ENCODE measurements around the gene ZNF488. TPM values are rescaled to one million over a fixed set of nuclear protein-coding genes. Genes with fewer than 3 reads are reported as not detected.
"Not testable (repeated sequence)": the region's sequence is repeated elsewhere in the genome, so short reads cannot be mapped to it uniquely, and the experiment has no call there.

The ZNF488 gene
- total RNA-seq, 1 donor from 2014 or later, result 0.41 TPM

DNA sequence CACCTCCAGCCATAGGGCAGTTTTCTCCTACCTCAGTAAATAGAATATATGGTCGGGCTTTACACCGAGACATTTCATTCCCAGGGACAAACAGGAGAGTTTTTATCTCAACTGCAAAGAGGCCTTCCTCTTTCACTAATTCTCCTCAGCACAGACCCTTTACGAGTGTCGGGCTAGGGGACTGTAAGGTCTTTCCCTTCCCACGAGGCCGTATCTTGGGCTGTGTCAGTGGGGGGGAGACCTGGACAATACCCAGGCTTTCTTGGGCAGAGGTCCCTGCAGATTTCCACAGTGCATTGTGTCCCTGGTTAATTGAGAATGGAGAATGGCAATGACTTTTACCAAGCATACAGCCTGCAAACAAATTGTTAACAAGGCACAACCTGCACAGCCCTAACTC, 13.2 kb upstream of the ZNF488 start:
- Mint-ChIP-seq H3K4me3 (ENCODE audit: unreplicated experiment) (no peak overlapping the region), H3K36me3 (ENCODE audit: low read depth, unreplicated experiment) (no peaks in the 10 kb centered on the region), H3K4me1 (ENCODE audit: unreplicated experiment) (peaks cover 3% of the 10 kb centered on the region), H3K27me3 (ENCODE audit: unreplicated experiment) (peaks cover 3% of the 10 kb centered on the region), H3K9me3 (ENCODE audit: unreplicated experiment) (no peaks in the 10 kb centered on the region), H3K27ac (ENCODE audit: unreplicated experiment) (no peak overlapping the region)
- DNase-seq (ENCODE audit: low spot score), result no peak
- TF ChIP-seq, protein P1, sequence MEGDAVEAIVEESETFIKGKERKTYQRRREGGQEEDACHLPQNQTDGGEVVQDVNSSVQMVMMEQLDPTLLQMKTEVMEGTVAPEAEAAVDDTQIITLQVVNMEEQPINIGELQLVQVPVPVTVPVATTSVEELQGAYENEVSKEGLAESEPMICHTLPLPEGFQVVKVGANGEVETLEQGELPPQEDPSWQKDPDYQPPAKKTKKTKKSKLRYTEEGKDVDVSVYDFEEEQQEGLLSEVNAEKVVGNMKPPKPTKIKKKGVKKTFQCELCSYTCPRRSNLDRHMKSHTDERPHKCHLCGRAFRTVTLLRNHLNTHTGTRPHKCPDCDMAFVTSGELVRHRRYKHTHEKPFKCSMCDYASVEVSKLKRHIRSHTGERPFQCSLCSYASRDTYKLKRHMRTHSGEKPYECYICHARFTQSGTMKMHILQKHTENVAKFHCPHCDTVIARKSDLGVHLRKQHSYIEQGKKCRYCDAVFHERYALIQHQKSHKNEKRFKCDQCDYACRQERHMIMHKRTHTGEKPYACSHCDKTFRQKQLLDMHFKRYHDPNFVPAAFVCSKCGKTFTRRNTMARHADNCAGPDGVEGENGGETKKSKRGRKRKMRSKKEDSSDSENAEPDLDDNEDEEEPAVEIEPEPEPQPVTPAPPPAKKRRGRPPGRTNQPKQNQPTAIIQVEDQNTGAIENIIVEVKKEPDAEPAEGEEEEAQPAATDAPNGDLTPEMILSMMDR (IDR thresholded peaks at IDR 0.05; ENCODE audit: unreplicated experiment), result no peak

DNA sequence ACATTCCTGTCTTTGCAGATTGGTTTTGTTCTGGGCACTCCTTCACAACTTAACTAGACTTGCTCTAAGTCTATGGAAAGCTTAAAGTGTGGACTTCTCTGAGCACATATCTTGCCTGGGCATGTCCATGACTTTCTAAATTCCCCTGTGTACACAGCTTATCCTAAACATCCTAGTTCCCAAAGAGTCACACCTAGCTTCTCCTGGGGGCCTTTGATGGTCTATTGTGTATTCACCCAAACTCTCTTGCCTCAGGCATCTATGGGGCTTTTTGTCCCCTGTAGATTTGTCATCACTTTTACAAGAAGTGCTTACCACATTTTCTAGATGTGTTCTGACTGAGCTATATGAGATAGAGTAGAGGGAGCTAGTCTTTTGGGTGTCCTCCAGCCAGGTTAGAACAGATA, 12.2 kb upstream of the ZNF488 start:
- H3K36me3 Mint-ChIP-seq (ENCODE audit: low read depth, unreplicated experiment), result no peaks in the 10 kb centered on the region
- H3K9me3 Mint-ChIP-seq (ENCODE audit: unreplicated experiment), result no peaks in the 10 kb centered on the region
- TF ChIP-seq, protein P1 (IDR thresholded peaks at IDR 0.05; ENCODE audit: unreplicated experiment), result no peak
- H3K27me3 Mint-ChIP-seq (ENCODE audit: unreplicated experiment), result peaks cover 3% of the 10 kb centered on the region
- DNase-seq (ENCODE audit: low spot score), result no peak
- H3K27ac Mint-ChIP-seq (ENCODE audit: unreplicated experiment), result no peak overlapping the region
- no peak overlapping the region for H3K4me3 Mint-ChIP-seq (ENCODE audit: unreplicated experiment)
- no peaks in the 10 kb centered on the region for H3K4me1 Mint-ChIP-seq (ENCODE audit: unreplicated experiment)

- TF ChIP-seq, protein P1 (IDR thresholded peaks at IDR 0.05; ENCODE audit: unreplicated experiment), result no peak
- Mint-ChIP-seq H3K36me3 (ENCODE audit: low read depth, unreplicated experiment) (no peaks in the 10 kb centered on the region), H3K27ac (ENCODE audit: unreplicated experiment) (no peak overlapping the region), H3K4me3 (ENCODE audit: unreplicated experiment) (no peak overlapping the region), H3K4me1 (ENCODE audit: unreplicated experiment) (peaks cover 9% of the 10 kb centered on the region), H3K9me3 (ENCODE audit: unreplicated experiment) (no peaks in the 10 kb centered on the region), H3K27me3 (ENCODE audit: unreplicated experiment) (peaks cover 3% of the 10 kb centered on the region)
- no peak for DNase-seq (ENCODE audit: low spot score)
Observed at GRCh38 chr10:47389619-47390018, 5.5 kb upstream of the ZNF488 start.

- Mint-ChIP-seq H3K27ac (ENCODE audit: unreplicated experiment) (no peak overlapping the region), H3K27me3 (ENCODE audit: unreplicated experiment) (peaks cover 3% of the 10 kb centered on the region), H3K9me3 (ENCODE audit: unreplicated experiment) (no peaks in the 10 kb centered on the region), H3K4me3 (ENCODE audit: unreplicated experiment) (no peak overlapping the region), H3K4me1 (ENCODE audit: unreplicated experiment) (peaks cover 10% of the 10 kb centered on the region), H3K36me3 (ENCODE audit: low read depth, unreplicated experiment) (no peaks in the 10 kb centered on the region)
- DNase-seq (ENCODE audit: low spot score), result no peak
- TF ChIP-seq, protein P1 (IDR thresholded peaks at IDR 0.05; ENCODE audit: unreplicated experiment), result no peak
Observed at GRCh38 chr10:47388879-47389278, 4.8 kb upstream of the ZNF488 start.

DNA sequence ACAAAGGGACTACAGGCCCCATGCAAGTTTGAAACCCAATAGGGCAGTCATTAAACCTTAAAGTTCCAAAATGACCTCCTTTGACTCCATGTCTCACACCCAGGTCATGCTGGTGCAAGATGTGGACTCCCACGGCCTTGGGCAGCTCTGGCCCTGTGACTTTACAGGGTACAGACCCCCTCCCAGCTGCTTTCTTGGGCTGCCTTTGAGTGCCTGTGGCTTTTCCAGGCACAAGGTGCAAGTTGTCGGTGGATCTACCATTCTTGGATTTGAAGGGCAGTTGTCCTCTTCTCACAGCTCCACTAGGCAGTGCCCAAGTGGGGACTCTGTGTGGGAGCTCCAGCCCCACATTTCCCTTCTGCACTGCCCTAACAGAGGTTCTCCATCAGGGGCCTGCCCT, 2.0 kb upstream of the ZNF488 start:
- not testable (repeated sequence) for DNase-seq (ENCODE audit: low spot score); H3K27ac Mint-ChIP-seq (ENCODE audit: unreplicated experiment); H3K36me3 Mint-ChIP-seq (ENCODE audit: low read depth, unreplicated experiment); H3K4me3 Mint-ChIP-seq (ENCODE audit: unreplicated experiment); H3K9me3 Mint-ChIP-seq (ENCODE audit: unreplicated experiment); H3K27me3 Mint-ChIP-seq (ENCODE audit: unreplicated experiment)
- peaks cover 17% of the 10 kb centered on the region for H3K4me1 Mint-ChIP-seq (ENCODE audit: unreplicated experiment)

Measured in endothelial cell (in vitro differentiated cells).